BLaER1 (cell line): ENCODE results near the gene STX2.
A peak's percentile ranks its signal among the peaks of the same experiment; 100 is the strongest.
"Not testable (repeated sequence)": the region's sequence is repeated elsewhere in the genome, so short reads cannot be mapped to it uniquely, and the experiment has no call there.

Source experiments
- H3K27ac ChIP-seq: shearing (Covaris generic); formaldehyde crosslinking; 2 replicates; pipeline ENCODE4 v1.8.1; 2022
- H3K27me3 ChIP-seq: shearing (Covaris generic); formaldehyde crosslinking; 2 replicates; pipeline ENCODE4 v1.8.1; 2022
- H3K36me3 ChIP-seq: shearing (Covaris generic); formaldehyde crosslinking; 2 replicates; pipeline ENCODE4 v1.8.1; 2022
- H3K4me1 ChIP-seq: shearing (Covaris generic); formaldehyde crosslinking; 2 replicates; pipeline ENCODE4 v1.8.1; 2022
- H3K4me2 ChIP-seq: shearing (Covaris generic); formaldehyde crosslinking; 2 replicates; pipeline ENCODE4 v1.8.1; 2022
- H3K4me3 ChIP-seq: shearing (Covaris generic); formaldehyde crosslinking; 2 replicates; pipeline ENCODE4 v1.8.1; 2022
- H3K9ac ChIP-seq: shearing (Covaris generic); formaldehyde crosslinking; 2 replicates; pipeline ENCODE4 v1.8.1; 2022
- H3K9me3 ChIP-seq: shearing (Covaris generic); formaldehyde crosslinking; 2 replicates; pipeline ENCODE4 v1.8.1; 2022
- H4K20me1 ChIP-seq: shearing (Covaris generic); formaldehyde crosslinking; 2 replicates; pipeline ENCODE4 v1.8.1; 2022
- Cebpa-rat ChIP-seq: shearing (Covaris generic); IDR thresholded peaks from 2 replicates; pipeline ENCODE4 v1.8.1; 2022

Gene STX2

GRCh38 chr12:130876758-130877157 lies 37.7 kb upstream of the STX2 start:
- no peaks in the 10 kb centered on the region for H3K27me3 ChIP-seq
- no peak overlapping the region for H3K9ac ChIP-seq
- no peak overlapping the region for H3K27ac ChIP-seq
- no peak overlapping the region for H3K4me3 ChIP-seq
- H3K4me2 ChIP-seq = no peak overlapping the region; the same call in 1 of the 2 replicates
- peaks cover 68% of the 10 kb centered on the region for H4K20me1 ChIP-seq
- H3K36me3 ChIP-seq = peaks cover 52% of the 10 kb centered on the region
- no peaks in the 10 kb centered on the region for H3K9me3 ChIP-seq
- H3K4me1 ChIP-seq = peaks cover 78% of the 10 kb centered on the region
- TF ChIP-seq Cebpa-rat = no peak

- Histone ChIP-seq H3K27ac (no peak overlapping the region), H3K4me1 (peaks cover 80% of the 10 kb centered on the region), H3K4me3 (no peak overlapping the region), H3K27me3 (no peaks in the 10 kb centered on the region), H4K20me1 (peaks cover 68% of the 10 kb centered on the region), H3K36me3 (peaks cover 52% of the 10 kb centered on the region), H3K9ac (no peak overlapping the region), H3K4me2 (no peak overlapping the region; the same call in 1 of the 2 replicates), H3K9me3 (no peaks in the 10 kb centered on the region)
- TF ChIP-seq Cebpa-rat = no peak
Observed at GRCh38 chr12:130876297-130876696, 37.2 kb upstream of the STX2 start.

GRCh38 chr12:130875708-130876107 lies 36.7 kb upstream of the STX2 start:
- peaks cover 68% of the 10 kb centered on the region for H4K20me1 ChIP-seq
- not testable (repeated sequence) for H3K27me3 ChIP-seq, H3K27ac ChIP-seq, H3K4me3 ChIP-seq, H3K9me3 ChIP-seq, H3K9ac ChIP-seq
- peaks cover 52% of the 10 kb centered on the region for H3K36me3 ChIP-seq
- H3K4me2 ChIP-seq = peak overlapping the region; percentile 90; the same call in 1 of the 2 replicates
- peaks cover 82% of the 10 kb centered on the region for H3K4me1 ChIP-seq

GRCh38 chr12:130875193-130875592 lies 36.1 kb upstream of the STX2 start:
- H3K36me3 ChIP-seq = peaks cover 52% of the 10 kb centered on the region
- H3K4me2 ChIP-seq = peak overlapping the region; percentile 90

GRCh38 chr12:130874696-130875095 lies 35.6 kb upstream of the STX2 start:
- Histone ChIP-seq H3K9me3 (no peaks in the 10 kb centered on the region), H3K36me3 (peaks cover 52% of the 10 kb centered on the region), H3K4me3 (peak overlapping the region; percentile 94; the same call in 1 of the 2 replicates), H3K27ac (no peak overlapping the region; the same call in 1 of the 2 replicates), H3K27me3 (no peaks in the 10 kb centered on the region), H3K4me2 (peak overlapping the region; percentile 90), H3K9ac (peak overlapping the region; percentile 5; the same call in 1 of the 2 replicates), H3K4me1 (peaks cover 75% of the 10 kb centered on the region), H4K20me1 (peaks cover 66% of the 10 kb centered on the region)
- TF ChIP-seq Cebpa-rat = peak; percentile 64

More at GRCh38 chr12:130875193-130875592, 36.1 kb upstream of the STX2 start:
- Histone ChIP-seq H3K4me3 (no peak overlapping the region), H3K4me1 (peaks cover 80% of the 10 kb centered on the region), H3K27ac (no peak overlapping the region; the same call in 1 of the 2 replicates), H3K9me3 (no peaks in the 10 kb centered on the region), H3K27me3 (no peaks in the 10 kb centered on the region), H3K9ac (peak overlapping the region; percentile 5; the same call in 1 of the 2 replicates), H4K20me1 (peaks cover 68% of the 10 kb centered on the region)
- no peak for TF ChIP-seq Cebpa-rat

GRCh38 chr12:130873825-130874224 lies 34.8 kb upstream of the STX2 start:
- peaks cover 52% of the 10 kb centered on the region for H3K36me3 ChIP-seq
- peak overlapping the region; percentile 99 for H3K9ac ChIP-seq
- no peaks in the 10 kb centered on the region for H3K9me3 ChIP-seq
- H3K4me2 ChIP-seq = peak overlapping the region; percentile 90
- peak overlapping the region; percentile 23; the same call in 1 of the 2 replicates for H3K27ac ChIP-seq
- H3K4me3 ChIP-seq = peak overlapping the region; percentile 94
- H3K4me1 ChIP-seq = peaks cover 67% of the 10 kb centered on the region
- no peak for TF ChIP-seq Cebpa-rat
- H3K27me3 ChIP-seq = no peaks in the 10 kb centered on the region
- peaks cover 58% of the 10 kb centered on the region for H4K20me1 ChIP-seq

GRCh38 chr12:130873106-130873795 lies 34.2 kb upstream of the STX2 start:
- Histone ChIP-seq H3K27ac (peak overlapping the region; percentile 99), H3K4me3 (peak overlapping the region; percentile 94), H3K4me2 (peak overlapping the region; percentile 90), H3K27me3 (no peaks in the 10 kb centered on the region), H3K4me1 (peaks cover 61% of the 10 kb centered on the region), H3K9me3 (no peaks in the 10 kb centered on the region), H3K9ac (peak overlapping the region; percentile 99), H3K36me3 (peaks cover 52% of the 10 kb centered on the region), H4K20me1 (peaks cover 54% of the 10 kb centered on the region)
- no peak for TF ChIP-seq Cebpa-rat

GRCh38 chr12:130872179-130873096 lies 33.4 kb upstream of the STX2 start:
- H3K36me3 ChIP-seq = peaks cover 49% of the 10 kb centered on the region
- no peak for TF ChIP-seq Cebpa-rat
- H3K4me2 ChIP-seq = peak overlapping the region; percentile 90
- no peaks in the 10 kb centered on the region for H3K27me3 ChIP-seq
- H4K20me1 ChIP-seq = peaks cover 46% of the 10 kb centered on the region
- H3K27ac ChIP-seq = peak overlapping the region; percentile 99
- H3K9me3 ChIP-seq = no peaks in the 10 kb centered on the region
- H3K4me3 ChIP-seq = peak overlapping the region; percentile 94
- H3K9ac ChIP-seq = peak overlapping the region; percentile 99
- H3K4me1 ChIP-seq = peaks cover 53% of the 10 kb centered on the region

GRCh38 chr12:130871286-130872178 lies 32.5 kb upstream of the STX2 start, which contains the start of gene RAN:
Gene RAN, plus strand, starts transcription at chr12:130872066. Its CDS starts 528 bp downstream, at chr12:130872594.
- peaks cover 44% of the 10 kb centered on the region for H3K4me1 ChIP-seq
- H3K9ac ChIP-seq = peak within 1 kb of the TSS; percentile 99
- H3K27me3 ChIP-seq = no peaks in the 10 kb centered on the region
- peaks cover 37% of the 10 kb centered on the region for H4K20me1 ChIP-seq
- no peaks in the 10 kb centered on the region for H3K9me3 ChIP-seq
- H3K36me3 ChIP-seq = peaks cover 40% of the 10 kb centered on the region
- peak within 1 kb of the TSS; percentile 99 for H3K27ac ChIP-seq
- TF ChIP-seq Cebpa-rat = no peak
- peak within 1 kb of the TSS; percentile 96 for H3K4me2 ChIP-seq
- peak within 1 kb of the TSS; percentile 94 for H3K4me3 ChIP-seq
